Lower leg skin (tissue), 3 donors: Measurements from ENCODE around the gene NPAT.
"Not testable (repeated sequence)": the region's sequence is repeated elsewhere in the genome, so short reads cannot be mapped to it uniquely, and the experiment has no call there.

Experiments used
- CTCF ChIP-seq, 3 donors: fragments of 450-650 bp; IDR thresholded peaks; one replicate each; pipeline ENCODE4 v1.5.1; 2016; ENCODE audit warnings: antibody characterized with exemption in 3 of 3, mild to moderate bottlenecking in 3 of 3, moderate library complexity in 2 of 3
- POLR2A ChIP-seq, 2 donors: fragments of 450-650 bp; IDR thresholded peaks; one replicate each; pipeline ENCODE4 v1.6.1; 2016 to 2017; ENCODE audit warnings: antibody characterized with exemption in 2 of 2, mild to moderate bottlenecking in 1 of 2, moderate library complexity in 1 of 2

GRCh38 chr11:108132993-108133538, 89.4 kb downstream of the NPAT start:
- TF ChIP-seq POLR2A, CTCF (IDR thresholded peaks at IDR 0.05): not testable (repeated sequence)
